HEK293 (cell line): ENCODE data around the gene NAPG.

Experiments
- HOXA7 ChIP-seq: sonication (generic); formaldehyde crosslinking; IDR thresholded peaks from 2 replicates; pipeline ENCODE4 v1.8.1; 2022; ENCODE audit warnings: missing genetic modification reagents, borderline replicate concordance
- ZNF19 ChIP-seq: fragments of 450-650 bp; formaldehyde crosslinking; IDR thresholded peaks from 2 replicates; pipeline ENCODE4; 2016; ENCODE audit warnings: missing biosample characterization, missing genetic modification characterization, low read depth
- ZNF76 ChIP-seq: fragments of 450-650 bp; formaldehyde crosslinking; IDR thresholded peaks from 2 replicates; pipeline ENCODE4; 2016; ENCODE audit warnings: low read depth, missing biosample characterization, missing genetic modification characterization, borderline replicate concordance
- TF ChIP-seq, protein P1 (sequence below): fragments of 450-650 bp; formaldehyde crosslinking; IDR thresholded peaks from 2 replicates; pipeline ENCODE4 v1.5.1; 2016; ENCODE audit warnings: missing biosample characterization, missing genetic modification characterization
- TF ChIP-seq, protein P2 (sequence below): fragments of 450-650 bp; formaldehyde crosslinking; IDR thresholded peaks from 2 replicates; pipeline ENCODE4 v1.5.1; 2017; ENCODE audit warnings: missing biosample characterization, missing genetic modification characterization

DNA sequence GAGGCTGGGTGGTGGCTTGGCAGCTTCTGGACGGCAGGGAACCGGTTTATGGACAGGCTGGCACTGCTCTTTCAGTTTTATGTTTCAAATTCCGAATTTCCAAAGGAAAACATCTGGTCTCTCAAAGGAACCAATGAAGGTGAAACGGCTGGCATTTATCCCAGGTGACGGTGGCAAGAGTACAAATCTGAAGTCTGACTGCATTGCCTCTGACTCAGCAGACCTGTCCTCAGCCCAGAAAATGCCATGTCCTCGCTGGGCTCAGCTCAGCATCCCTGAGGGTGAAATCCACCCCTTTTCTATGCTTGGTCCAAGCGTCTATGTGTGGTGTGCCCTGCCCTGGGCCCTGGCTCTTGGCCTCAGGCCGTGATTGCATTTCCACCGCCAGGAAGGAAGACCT, 38.1 kb downstream of the NAPG start:
- TF ChIP-seq, protein P1, sequence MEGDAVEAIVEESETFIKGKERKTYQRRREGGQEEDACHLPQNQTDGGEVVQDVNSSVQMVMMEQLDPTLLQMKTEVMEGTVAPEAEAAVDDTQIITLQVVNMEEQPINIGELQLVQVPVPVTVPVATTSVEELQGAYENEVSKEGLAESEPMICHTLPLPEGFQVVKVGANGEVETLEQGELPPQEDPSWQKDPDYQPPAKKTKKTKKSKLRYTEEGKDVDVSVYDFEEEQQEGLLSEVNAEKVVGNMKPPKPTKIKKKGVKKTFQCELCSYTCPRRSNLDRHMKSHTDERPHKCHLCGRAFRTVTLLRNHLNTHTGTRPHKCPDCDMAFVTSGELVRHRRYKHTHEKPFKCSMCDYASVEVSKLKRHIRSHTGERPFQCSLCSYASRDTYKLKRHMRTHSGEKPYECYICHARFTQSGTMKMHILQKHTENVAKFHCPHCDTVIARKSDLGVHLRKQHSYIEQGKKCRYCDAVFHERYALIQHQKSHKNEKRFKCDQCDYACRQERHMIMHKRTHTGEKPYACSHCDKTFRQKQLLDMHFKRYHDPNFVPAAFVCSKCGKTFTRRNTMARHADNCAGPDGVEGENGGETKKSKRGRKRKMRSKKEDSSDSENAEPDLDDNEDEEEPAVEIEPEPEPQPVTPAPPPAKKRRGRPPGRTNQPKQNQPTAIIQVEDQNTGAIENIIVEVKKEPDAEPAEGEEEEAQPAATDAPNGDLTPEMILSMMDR (tag by site-specific recombination), result no peak
- TF ChIP-seq ZNF76 (tag by site-specific recombination) (no peak), HOXA7 (CRISPR knock-in tag) (no peak), ZNF19 (tag by site-specific recombination) (no peak)
- TF ChIP-seq, protein P2, sequence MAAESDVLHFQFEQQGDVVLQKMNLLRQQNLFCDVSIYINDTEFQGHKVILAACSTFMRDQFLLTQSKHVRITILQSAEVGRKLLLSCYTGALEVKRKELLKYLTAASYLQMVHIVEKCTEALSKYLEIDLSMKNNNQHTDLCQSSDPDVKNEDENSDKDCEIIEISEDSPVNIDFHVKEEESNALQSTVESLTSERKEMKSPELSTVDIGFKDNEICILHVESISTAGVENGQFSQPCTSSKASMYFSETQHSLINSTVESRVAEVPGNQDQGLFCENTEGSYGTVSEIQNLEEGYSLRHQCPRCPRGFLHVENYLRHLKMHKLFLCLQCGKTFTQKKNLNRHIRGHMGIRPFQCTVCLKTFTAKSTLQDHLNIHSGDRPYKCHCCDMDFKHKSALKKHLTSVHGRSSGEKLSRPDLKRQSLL, result no peak
